ENCODE measurements around the gene USP10.
A peak's percentile ranks its signal among the peaks of the same experiment; 100 is the strongest.
"Not testable (repeated sequence)": the region's sequence is repeated elsewhere in the genome, so short reads cannot be mapped to it uniquely, and the experiment has no call there.

USP10 gene

GRCh38 chr16:84730406-84731106, 30.8 kb downstream of the USP10 start:
- no peaks in the 10 kb centered on the region for H3K27me3 ChIP-seq (ENCODE audit: insufficient read depth, low read length, poor library complexity)
- no CpG with 5 or more reads among the region's 9 CpGs for WGBS (ENCODE audit: extremely low coverage, insufficient coverage, low lambda C conversion rate)
- no peak overlapping the region for H4K5ac ChIP-seq (ENCODE audit: low read length)
- peaks cover 15% of the 10 kb centered on the region for H3K4me1 ChIP-seq (ENCODE audit: control insufficient read depth, low read depth, low read length)
- H3K4ac ChIP-seq (ENCODE audit: low read depth, low read length): no peak overlapping the region
- no peak overlapping the region for H3K4me3 ChIP-seq (ENCODE audit: low read length)
- no peak overlapping the region for H3K23ac ChIP-seq (ENCODE audit: low read length)
- no peak overlapping the region for H2BK120ac ChIP-seq (ENCODE audit: low read depth, low read length)
- H3K56ac ChIP-seq (ENCODE audit: low read length): no peak overlapping the region
- peaks cover 71% of the 10 kb centered on the region for H3K79me2 ChIP-seq (ENCODE audit: control insufficient read depth, insufficient read depth, low read length)
- DNase-seq: peak; percentile 93
- H3K18ac ChIP-seq (ENCODE audit: low read length): no peak overlapping the region
- H4K8ac ChIP-seq (ENCODE audit: low read depth, low read length): no peak overlapping the region
- no peak overlapping the region for H2BK15ac ChIP-seq (replicated peaks; ENCODE audit: low read depth)
- no peak overlapping the region for H3K9ac ChIP-seq (ENCODE audit: low read length)
- no peak overlapping the region for H2AK5ac ChIP-seq (ENCODE audit: low read length)
- no peak overlapping the region for H3K27ac ChIP-seq (ENCODE audit: low read depth, low read length)
- H3K4me2 ChIP-seq (ENCODE audit: low read length): no peak overlapping the region
- peaks cover 9% of the 10 kb centered on the region for H3K79me1 ChIP-seq (ENCODE audit: low read length)
- no peaks in the 10 kb centered on the region for H3K36me3 ChIP-seq (ENCODE audit: control insufficient read depth, insufficient read depth, low read length)
- no peak overlapping the region for H2BK5ac ChIP-seq (ENCODE audit: low read length)

GRCh38 chr16:84732332-84732673, 32.5 kb downstream of the USP10 start:
- not testable (repeated sequence) for H2BK120ac ChIP-seq (ENCODE audit: low read depth, low read length); H3K9ac ChIP-seq (ENCODE audit: low read length); H3K4me3 ChIP-seq (ENCODE audit: low read length); H4K8ac ChIP-seq (ENCODE audit: low read depth, low read length); H3K79me1 ChIP-seq (ENCODE audit: low read length); H3K27me3 ChIP-seq (ENCODE audit: insufficient read depth, low read length, poor library complexity); H3K23ac ChIP-seq (ENCODE audit: low read length); H2BK15ac ChIP-seq (replicated peaks; ENCODE audit: low read depth); H2BK5ac ChIP-seq (ENCODE audit: low read length); H3K4me2 ChIP-seq (ENCODE audit: low read length); H3K36me3 ChIP-seq (ENCODE audit: control insufficient read depth, insufficient read depth, low read length); DNase-seq; H3K4me1 ChIP-seq (ENCODE audit: control insufficient read depth, low read depth, low read length); H3K27ac ChIP-seq (ENCODE audit: low read depth, low read length); H4K5ac ChIP-seq (ENCODE audit: low read length); H2AK5ac ChIP-seq (ENCODE audit: low read length)
- Histone ChIP-seq H3K56ac (ENCODE audit: low read length) (peak overlapping the region; percentile 4), H3K18ac (ENCODE audit: low read length) (peak overlapping the region; percentile 80), H3K4ac (ENCODE audit: low read depth, low read length) (peak overlapping the region; percentile 52), H3K79me2 (ENCODE audit: control insufficient read depth, insufficient read depth, low read length) (peaks cover 65% of the 10 kb centered on the region)
- WGBS (ENCODE audit: extremely low coverage, insufficient coverage, low lambda C conversion rate): no CpG with 5 or more reads among the region's 13 CpGs

- Histone ChIP-seq H3K4me2 (ENCODE audit: low read length) (no peak overlapping the region), H2BK15ac (replicated peaks; ENCODE audit: low read depth) (no peak overlapping the region), H3K4me1 (ENCODE audit: control insufficient read depth, low read depth, low read length) (peaks cover 3% of the 10 kb centered on the region), H3K56ac (ENCODE audit: low read length) (peak overlapping the region; percentile 4), H3K9ac (ENCODE audit: low read length) (no peak overlapping the region), H3K36me3 (ENCODE audit: control insufficient read depth, insufficient read depth, low read length) (no peaks in the 10 kb centered on the region), H2BK120ac (ENCODE audit: low read depth, low read length) (no peak overlapping the region), H3K4ac (ENCODE audit: low read depth, low read length) (peak overlapping the region; percentile 52), H3K4me3 (ENCODE audit: low read length) (no peak overlapping the region), H3K79me1 (ENCODE audit: low read length) (peaks cover 12% of the 10 kb centered on the region), H3K27ac (ENCODE audit: low read depth, low read length) (no peak overlapping the region), H3K79me2 (ENCODE audit: control insufficient read depth, insufficient read depth, low read length) (peaks cover 64% of the 10 kb centered on the region), H3K27me3 (ENCODE audit: insufficient read depth, low read length, poor library complexity) (no peaks in the 10 kb centered on the region), H4K5ac (ENCODE audit: low read length) (no peak overlapping the region), H2AK5ac (ENCODE audit: low read length) (no peak overlapping the region), H2BK5ac (ENCODE audit: low read length) (no peak overlapping the region), H3K18ac (ENCODE audit: low read length) (peak overlapping the region; percentile 80), H4K8ac (ENCODE audit: low read depth, low read length) (no peak overlapping the region), H3K23ac (ENCODE audit: low read length) (no peak overlapping the region)
- no CpG with 5 or more reads among the region's 9 CpGs for WGBS (ENCODE audit: extremely low coverage, insufficient coverage, low lambda C conversion rate)
- DNase-seq: no peak
These were observed 33.0 kb downstream of the USP10 start for GRCh38 chr16:84732674-84733352.

GRCh38 chr16:84735849-84736586, 36.2 kb downstream of the USP10 start:
- Histone ChIP-seq H3K4me1 (ENCODE audit: control insufficient read depth, low read depth, low read length) (peaks cover 1% of the 10 kb centered on the region), H4K5ac (ENCODE audit: low read length) (no peak overlapping the region), H2BK15ac (replicated peaks; ENCODE audit: low read depth) (no peak overlapping the region), H3K4me2 (ENCODE audit: low read length) (no peak overlapping the region), H3K23ac (ENCODE audit: low read length) (no peak overlapping the region), H3K56ac (ENCODE audit: low read length) (no peak overlapping the region), H3K27ac (ENCODE audit: low read depth, low read length) (no peak overlapping the region), H3K9ac (ENCODE audit: low read length) (no peak overlapping the region), H3K79me2 (ENCODE audit: control insufficient read depth, insufficient read depth, low read length) (peaks cover 65% of the 10 kb centered on the region), H3K36me3 (ENCODE audit: control insufficient read depth, insufficient read depth, low read length) (no peaks in the 10 kb centered on the region), H3K27me3 (ENCODE audit: insufficient read depth, low read length, poor library complexity) (no peaks in the 10 kb centered on the region), H3K79me1 (ENCODE audit: low read length) (peaks cover 21% of the 10 kb centered on the region), H2BK120ac (ENCODE audit: low read depth, low read length) (no peak overlapping the region), H3K18ac (ENCODE audit: low read length) (no peak overlapping the region), H3K4ac (ENCODE audit: low read depth, low read length) (no peak overlapping the region), H2BK5ac (ENCODE audit: low read length) (no peak overlapping the region), H4K8ac (ENCODE audit: low read depth, low read length) (no peak overlapping the region), H3K4me3 (ENCODE audit: low read length) (no peak overlapping the region), H2AK5ac (ENCODE audit: low read length) (no peak overlapping the region)
- no peak for DNase-seq
- no CpG with 5 or more reads among the region's 17 CpGs for WGBS (ENCODE audit: extremely low coverage, insufficient coverage, low lambda C conversion rate)

- H2AK5ac ChIP-seq (ENCODE audit: low read length): no peak overlapping the region
These were observed 37.6 kb downstream of the USP10 start for GRCh38 chr16:84737192-84738011.

More at GRCh38 chr16:84737192-84738011, 37.6 kb downstream of the USP10 start:
- Histone ChIP-seq H3K4me1 (ENCODE audit: control insufficient read depth, low read depth, low read length) (peaks cover 1% of the 10 kb centered on the region), H3K79me2 (ENCODE audit: control insufficient read depth, insufficient read depth, low read length) (peaks cover 66% of the 10 kb centered on the region), H2BK5ac (ENCODE audit: low read length) (no peak overlapping the region), H3K23ac (ENCODE audit: low read length) (no peak overlapping the region), H3K79me1 (ENCODE audit: low read length) (peaks cover 29% of the 10 kb centered on the region), H3K27me3 (ENCODE audit: insufficient read depth, low read length, poor library complexity) (no peaks in the 10 kb centered on the region), H3K4me3 (ENCODE audit: low read length) (no peak overlapping the region), H3K4me2 (ENCODE audit: low read length) (no peak overlapping the region), H4K5ac (ENCODE audit: low read length) (no peak overlapping the region), H3K36me3 (ENCODE audit: control insufficient read depth, insufficient read depth, low read length) (no peaks in the 10 kb centered on the region), H3K18ac (ENCODE audit: low read length) (no peak overlapping the region), H3K56ac (ENCODE audit: low read length) (no peak overlapping the region), H3K27ac (ENCODE audit: low read depth, low read length) (no peak overlapping the region), H2BK120ac (ENCODE audit: low read depth, low read length) (no peak overlapping the region), H3K9ac (ENCODE audit: low read length) (no peak overlapping the region), H3K4ac (ENCODE audit: low read depth, low read length) (no peak overlapping the region), H2BK15ac (replicated peaks; ENCODE audit: low read depth) (no peak overlapping the region), H4K8ac (ENCODE audit: low read depth, low read length) (no peak overlapping the region)
- WGBS (ENCODE audit: extremely low coverage, insufficient coverage, low lambda C conversion rate): no CpG with 5 or more reads among the region's 12 CpGs
- no peak for DNase-seq

Data from mesendoderm (in vitro differentiated cells).